ENCODE measurements around the gene RAB39B.

DNA sequence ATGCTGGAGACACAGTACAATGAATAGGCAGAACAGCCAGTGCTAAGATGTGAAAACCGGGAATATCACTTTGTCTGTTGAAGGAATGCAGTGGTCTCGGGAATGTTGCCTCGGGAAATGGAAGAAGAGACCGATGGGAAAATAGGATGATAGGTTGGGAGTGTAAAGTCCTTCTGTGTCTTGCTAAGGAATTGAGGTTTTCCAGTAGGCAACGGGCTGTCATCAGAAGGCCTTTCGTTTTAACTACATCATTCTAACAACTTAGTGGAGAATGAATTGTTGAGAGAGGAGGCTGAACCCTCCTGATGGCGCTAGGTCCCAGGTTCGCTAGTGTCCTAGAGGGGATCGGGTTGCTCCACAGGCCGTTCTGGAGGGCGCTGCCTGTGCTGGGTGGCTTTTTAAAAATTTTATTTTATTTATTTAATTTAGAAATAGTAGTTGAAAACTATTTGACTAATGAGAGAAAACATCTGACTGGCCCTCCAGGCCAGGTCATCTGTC lies 47.3 kb downstream of the RAB39B start:
- TF ChIP-seq, protein P1, sequence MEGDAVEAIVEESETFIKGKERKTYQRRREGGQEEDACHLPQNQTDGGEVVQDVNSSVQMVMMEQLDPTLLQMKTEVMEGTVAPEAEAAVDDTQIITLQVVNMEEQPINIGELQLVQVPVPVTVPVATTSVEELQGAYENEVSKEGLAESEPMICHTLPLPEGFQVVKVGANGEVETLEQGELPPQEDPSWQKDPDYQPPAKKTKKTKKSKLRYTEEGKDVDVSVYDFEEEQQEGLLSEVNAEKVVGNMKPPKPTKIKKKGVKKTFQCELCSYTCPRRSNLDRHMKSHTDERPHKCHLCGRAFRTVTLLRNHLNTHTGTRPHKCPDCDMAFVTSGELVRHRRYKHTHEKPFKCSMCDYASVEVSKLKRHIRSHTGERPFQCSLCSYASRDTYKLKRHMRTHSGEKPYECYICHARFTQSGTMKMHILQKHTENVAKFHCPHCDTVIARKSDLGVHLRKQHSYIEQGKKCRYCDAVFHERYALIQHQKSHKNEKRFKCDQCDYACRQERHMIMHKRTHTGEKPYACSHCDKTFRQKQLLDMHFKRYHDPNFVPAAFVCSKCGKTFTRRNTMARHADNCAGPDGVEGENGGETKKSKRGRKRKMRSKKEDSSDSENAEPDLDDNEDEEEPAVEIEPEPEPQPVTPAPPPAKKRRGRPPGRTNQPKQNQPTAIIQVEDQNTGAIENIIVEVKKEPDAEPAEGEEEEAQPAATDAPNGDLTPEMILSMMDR (conservative IDR thresholded peaks at IDR 0.05; ENCODE audit: low read length) = no peak; the same call in 1 of the 2 replicates
- TF ChIP-seq EZH2phosphoT487 (IDR thresholded peaks at IDR 0.05; ENCODE audit: borderline replicate concordance, low read depth, low read length) = no peak

Data from OCI-LY7 (cell line).